Gastrocnemius medialis (tissue), 4 donors: ENCODE results near the gene LEMD1.

Experiments
- CTCF ChIP-seq, 5 experiments: fragments of 450-650 bp in 3 of 5; fragments of 200-600 bp in 2 of 5; sonication (generic) in 2 of 5; IDR thresholded peaks in 4 of 5; conservative IDR thresholded peaks in 1 of 5; 1 replicate in 4 of 5; 2 replicates in 1 of 5; pipeline ENCODE4 v1.5.1; 2016 to 2019; ENCODE audit warnings: antibody characterized with exemption in 5 of 5, mild to moderate bottlenecking in 3 of 5, moderate library complexity in 3 of 5
- POLR2A ChIP-seq, 2 donors: fragments of 450-650 bp; IDR thresholded peaks; one replicate each; pipeline ENCODE4 v1.6.1; 2017; ENCODE audit warnings: antibody characterized with exemption in 2 of 2, mild to moderate bottlenecking in 2 of 2, moderate library complexity in 2 of 2

- TF ChIP-seq CTCF (IDR thresholded peaks at IDR 0.05 in 4 of 5, conservative IDR thresholded peaks at IDR 0.05 in 1 of 5) = no peak
- no peak for TF ChIP-seq POLR2A (IDR thresholded peaks at IDR 0.05)
Observed at GRCh38 chr1:205429762-205430695, 8.2 kb upstream of the LEMD1 start.
